CD14-positive monocyte (primary cell): ENCODE results near the gene MAP7. TPM values are rescaled to one million over a fixed set of nuclear protein-coding genes. Genes with fewer than 3 reads are reported as not detected.

ENCODE experiments used
- DNase-seq, 3 donors: peaks; one replicate each; pipeline ENCODE4 v3.0.0-alpha.2; 2011 to 2022
- H2AFZ ChIP-seq: 2 replicates; pipeline ENCODE4 v1.6.0; 2012; ENCODE audit warnings: mild to moderate bottlenecking, low read depth, low read length, inconsistent platforms; ENCODE audit not compliant: insufficient read depth, poor library complexity, severe bottlenecking
- H3K27ac ChIP-seq, 2 donors: 1 replicate in 1 of 2; 2 replicates in 1 of 2; pipeline ENCODE4 v1.5.1; 2012 to 2013; ENCODE audit warnings: low read length in 2 of 2, control low read depth in 1 of 2, inconsistent platforms in 1 of 2, low read depth in 1 of 2, mild to moderate bottlenecking in 1 of 2
- H3K27me3 ChIP-seq, 2 donors: one replicate each; pipeline versions ENCODE4 v1.6.0 to v1.6.1; 2011 to 2013; ENCODE audit warnings: low read length in 2 of 2; ENCODE audit not compliant: control insufficient read depth in 2 of 2, insufficient read depth in 2 of 2
- H3K36me3 ChIP-seq, 2 donors: replicated peaks in 1 of 2; 1 replicate in 1 of 2; 2 replicates in 1 of 2; pipeline versions ENCODE4 v1.5.1 to v1.6.1; 2012 to 2013; ENCODE audit warnings: low read length in 2 of 2, control low read depth in 1 of 2, inconsistent platforms in 1 of 2, mild to moderate bottlenecking in 1 of 2; ENCODE audit not compliant: insufficient read depth in 2 of 2, control insufficient read depth in 1 of 2
- H3K4me1 ChIP-seq, 2 donors: 1 replicate in 1 of 2; 2 replicates in 1 of 2; pipeline versions ENCODE4 v1.5.1 to v1.6.1; 2012 to 2013; ENCODE audit warnings: low read length in 2 of 2, control low read depth in 1 of 2, inconsistent platforms in 1 of 2, mild to moderate bottlenecking in 1 of 2, moderate library complexity in 1 of 2; ENCODE audit not compliant: insufficient read depth in 2 of 2, control insufficient read depth in 1 of 2
- H3K4me2 ChIP-seq: replicated peaks from 2 replicates; pipeline ENCODE3; 2012; ENCODE audit warnings: low read length, moderate library complexity, mild to moderate bottlenecking; ENCODE audit not compliant: poor library complexity, severe bottlenecking; ENCODE audit errors: extremely low read depth
- H3K4me3 ChIP-seq, 3 experiments: fragments of 200-600 bp in 1 of 3; sonication (generic) in 1 of 3; replicated peaks in 1 of 3; 1 replicate in 2 of 3; 2 replicates in 1 of 3; pipeline ENCODE4 v1.5.1; 2011 to 2013; ENCODE audit warnings: low read length in 3 of 3, mild to moderate bottlenecking in 3 of 3, control low read depth in 2 of 3, low read depth in 2 of 3, inconsistent platforms in 1 of 3, moderate library complexity in 1 of 3
- H3K79me2 ChIP-seq: 2 replicates; pipeline ENCODE4 v1.6.0; 2012; ENCODE audit warnings: mild to moderate bottlenecking, control low read depth, inconsistent platforms, low read length, moderate library complexity; ENCODE audit not compliant: insufficient read depth
- H3K9ac ChIP-seq: 2 replicates; pipeline ENCODE4 v1.6.0; 2017; ENCODE audit warnings: low read length, mild to moderate bottlenecking; ENCODE audit not compliant: insufficient read depth, poor library complexity, severe bottlenecking
- H3K9me3 ChIP-seq, 2 donors: replicated peaks in 1 of 2; 1 replicate in 1 of 2; 2 replicates in 1 of 2; pipeline versions ENCODE4 v1.5.1 to v1.6.1; 2012 to 2013; ENCODE audit warnings: low read length in 2 of 2, control low read depth in 1 of 2; ENCODE audit not compliant: control insufficient read depth in 1 of 2, insufficient read depth in 1 of 2
- H4K20me1 ChIP-seq: 2 replicates; pipeline ENCODE4 v1.6.0; 2012; ENCODE audit warnings: mild to moderate bottlenecking, low read length, control low read depth, moderate library complexity; ENCODE audit not compliant: insufficient read depth
- H3K27ac Mint-ChIP-seq, 7 donors: one replicate each; pipeline ENCODE4 v1.8.0; 2020; ENCODE audit warnings: mild to moderate bottlenecking in 7 of 7, mixed read lengths in 7 of 7, moderate library complexity in 6 of 7, inconsistent platforms in 2 of 7
- H3K27me3 Mint-ChIP-seq, 3 donors: one replicate each; pipeline ENCODE4 v1.8.0; 2021 to 2022; ENCODE audit warnings: low read depth in 3 of 3, mild to moderate bottlenecking in 3 of 3, mixed read lengths in 3 of 3, moderate library complexity in 3 of 3, inconsistent platforms in 1 of 3
- H3K36me3 Mint-ChIP-seq, 2 donors: one replicate each; pipeline ENCODE4 v1.8.0; 2020; ENCODE audit warnings: mixed read lengths in 2 of 2, inconsistent platforms in 1 of 2, mild to moderate bottlenecking in 1 of 2
- H3K4me1 Mint-ChIP-seq: one replicate; pipeline ENCODE4 v1.8.0; 2020; ENCODE audit warnings: mild to moderate bottlenecking, mixed read lengths
- H3K4me3 Mint-ChIP-seq, 2 donors: one replicate each; pipeline ENCODE4 v1.8.0; 2020; ENCODE audit warnings: mild to moderate bottlenecking in 2 of 2, mixed read lengths in 2 of 2, moderate library complexity in 1 of 2
- H3K9me3 Mint-ChIP-seq, 7 donors: one replicate each; pipeline ENCODE4 v1.8.0; 2020 to 2022; ENCODE audit warnings: mixed read lengths in 7 of 7, mild to moderate bottlenecking in 6 of 7, moderate library complexity in 6 of 7, inconsistent platforms in 2 of 7
- WGBS: methylation state at CpG from one replicate; pipeline ENCODE4 v1.1.5; 2013; ENCODE audit warnings: missing lambda C conversion rate; ENCODE audit not compliant: insufficient coverage; 5-methylcytosine and 5-hydroxymethylcytosine counted together
- intact Hi-C, 2 donors: fragments of 100-400 bp; cut with micrococcal nuclease; formaldehyde crosslinking; loops; one replicate each; pipeline versions ENCODE4 v1.15.0 to v1.15.1; 2023
- polyA plus RNA-seq, 3 donors: library from polyadenylated mRNA; depleted of rRNA in 1 of 3; unstranded in 2 of 3; stranded (reverse) in 1 of 3; fragments of 300-500 nt in 2 of 3; fragments of >200 nt in 1 of 3; fragmentation: Illumina TruSeq in 2 of 3; gene quantifications; 1 replicate in 2 of 3; 2 replicates in 1 of 3; pipeline ENCODE4 v1.2.3, GENCODE V29; 2012 to 2021
- TF ChIP-seq, protein P1 (sequence below): fragments of 200-600 bp; IDR thresholded peaks from one replicate; pipeline ENCODE4 v1.8.0; 2022; ENCODE audit warnings: antibody characterized with exemption, mild to moderate bottlenecking

MAP7 gene
- polyA plus RNA-seq, 3 donors = 0.67 to 1.6 (median 1.2) TPM

- no peak overlapping the region for H3K27ac ChIP-seq
- Mint-ChIP-seq H3K9me3 (peaks cover 0 to 3% (median 0%) of the 10 kb centered on the region in 7 donors), H3K27ac (peak overlapping the region in 2 of 7 donors; percentile 30 to 58), H3K27me3 (peaks cover 0 to 3% (median 0%) of the 10 kb centered on the region in 3 donors), H3K4me3 (no peak overlapping the region), H3K4me1 (peaks cover 13% of the 10 kb centered on the region), H3K36me3 (peaks cover 78 to 84% of the 10 kb centered on the region in 2 donors)
- H3K4me1 ChIP-seq = peaks cover 6 to 9% of the 10 kb centered on the region in 2 donors
- peaks cover 54 to 98% of the 10 kb centered on the region in 2 donors for H3K36me3 ChIP-seq
- intact Hi-C loops = no loop called here
- H3K4me3 ChIP-seq = no peak overlapping the region
- H3K9ac ChIP-seq = no peak overlapping the region
- peaks cover 6% of the 10 kb centered on the region for H4K20me1 ChIP-seq
- H3K9me3 ChIP-seq = no peaks in the 10 kb centered on the region
- TF ChIP-seq, protein P1, sequence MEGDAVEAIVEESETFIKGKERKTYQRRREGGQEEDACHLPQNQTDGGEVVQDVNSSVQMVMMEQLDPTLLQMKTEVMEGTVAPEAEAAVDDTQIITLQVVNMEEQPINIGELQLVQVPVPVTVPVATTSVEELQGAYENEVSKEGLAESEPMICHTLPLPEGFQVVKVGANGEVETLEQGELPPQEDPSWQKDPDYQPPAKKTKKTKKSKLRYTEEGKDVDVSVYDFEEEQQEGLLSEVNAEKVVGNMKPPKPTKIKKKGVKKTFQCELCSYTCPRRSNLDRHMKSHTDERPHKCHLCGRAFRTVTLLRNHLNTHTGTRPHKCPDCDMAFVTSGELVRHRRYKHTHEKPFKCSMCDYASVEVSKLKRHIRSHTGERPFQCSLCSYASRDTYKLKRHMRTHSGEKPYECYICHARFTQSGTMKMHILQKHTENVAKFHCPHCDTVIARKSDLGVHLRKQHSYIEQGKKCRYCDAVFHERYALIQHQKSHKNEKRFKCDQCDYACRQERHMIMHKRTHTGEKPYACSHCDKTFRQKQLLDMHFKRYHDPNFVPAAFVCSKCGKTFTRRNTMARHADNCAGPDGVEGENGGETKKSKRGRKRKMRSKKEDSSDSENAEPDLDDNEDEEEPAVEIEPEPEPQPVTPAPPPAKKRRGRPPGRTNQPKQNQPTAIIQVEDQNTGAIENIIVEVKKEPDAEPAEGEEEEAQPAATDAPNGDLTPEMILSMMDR = no peak
- H3K79me2 ChIP-seq = no peaks in the 10 kb centered on the region
- no peak overlapping the region for H2AFZ ChIP-seq
- no peaks in the 10 kb centered on the region for H3K27me3 ChIP-seq
- no peak overlapping the region for H3K4me2 ChIP-seq
- no peak for DNase-seq
- WGBS = no CpG with 5 or more reads among the region's 1 CpG
Observed at GRCh38 chr6:136564180-136564579, 14.0 kb upstream of the MAP7 start.

DNA sequence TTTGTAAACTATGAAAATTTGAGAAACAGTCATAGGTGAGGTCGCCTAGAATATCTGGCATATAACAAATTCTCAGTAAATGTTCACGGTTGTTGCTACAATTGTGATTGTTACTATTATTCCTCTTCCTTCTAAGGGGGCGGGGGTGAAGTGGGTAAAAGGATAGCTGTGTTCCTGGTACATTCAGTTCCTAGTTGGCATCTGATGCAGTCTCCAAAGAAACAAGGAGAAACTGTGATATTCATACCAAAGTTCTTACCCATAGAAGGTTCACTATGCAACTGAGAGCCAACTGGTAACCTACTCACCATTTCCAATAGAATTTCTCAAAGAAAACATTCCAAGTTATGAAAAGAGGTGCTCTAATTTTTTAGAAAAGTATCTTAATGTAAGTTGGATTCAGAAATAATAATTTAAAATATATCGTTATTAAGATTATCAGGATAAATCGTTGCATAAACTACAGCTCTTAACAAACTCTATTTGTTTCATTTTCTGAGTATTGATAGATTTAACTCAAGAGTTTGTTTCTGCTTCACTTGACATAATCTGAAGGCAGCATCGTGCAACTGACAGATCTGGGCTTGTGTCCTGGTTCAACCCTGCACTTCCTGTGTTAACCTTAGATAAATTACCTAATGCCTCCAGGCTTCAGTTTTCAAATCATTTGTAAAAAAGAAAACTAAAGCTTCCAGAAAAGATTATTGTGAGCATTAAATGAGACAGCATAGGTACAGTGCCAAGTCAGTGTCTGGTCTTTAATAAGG lies 13.3 kb upstream of the MAP7 start:
- Mint-ChIP-seq H3K4me1 (peaks cover 13% of the 10 kb centered on the region), H3K4me3 (no peak overlapping the region), H3K27me3 (peaks cover 0 to 3% (median 0%) of the 10 kb centered on the region in 3 donors), H3K27ac (no peak overlapping the region), H3K36me3 (peaks cover 78 to 86% of the 10 kb centered on the region in 2 donors), H3K9me3 (peaks cover 0 to 3% (median 0%) of the 10 kb centered on the region in 7 donors)
- WGBS = no CpG with 5 or more reads among the region's 6 CpGs
- Histone ChIP-seq H2AFZ (no peak overlapping the region), H3K4me3 (no peak overlapping the region), H3K4me2 (no peak overlapping the region), H3K36me3 (peaks cover 58 to 98% of the 10 kb centered on the region in 2 donors), H3K9me3 (no peaks in the 10 kb centered on the region), H3K27me3 (no peaks in the 10 kb centered on the region), H3K27ac (no peak overlapping the region), H4K20me1 (peaks cover 6% of the 10 kb centered on the region), H3K4me1 (peaks cover 6 to 9% of the 10 kb centered on the region in 2 donors), H3K9ac (no peak overlapping the region), H3K79me2 (no peaks in the 10 kb centered on the region)
- TF ChIP-seq, protein P1 = no peak
- DNase-seq = no peak
- intact Hi-C loops = no loop called here
